Endodermal cell (in vitro differentiated cells): ENCODE measurements around the gene TMEM132A. TPM values are rescaled to one million over a fixed set of nuclear protein-coding genes. Genes with fewer than 3 reads are reported as not detected.
A peak's percentile ranks its signal among the peaks of the same experiment; 100 is the strongest.

Source experiments
- DNase-seq: peaks from one replicate; pipeline ENCODE4 v3.0.0-alpha.2; 2017
- H3K27ac ChIP-seq: 2 replicates; pipeline ENCODE4 v1.5.1; 2013; ENCODE audit warnings: mild to moderate bottlenecking, low read depth, low read length, moderate library complexity
- H3K27me3 ChIP-seq: 2 replicates; pipeline ENCODE4 v1.6.1; 2013; ENCODE audit warnings: mild to moderate bottlenecking, low read length, moderate library complexity; ENCODE audit not compliant: insufficient read depth, control insufficient read depth, poor library complexity, severe bottlenecking
- H3K36me3 ChIP-seq: 2 replicates; pipeline ENCODE4 v1.7.0; 2013; ENCODE audit warnings: mild to moderate bottlenecking, low read length, moderate library complexity; ENCODE audit not compliant: control insufficient read depth, insufficient read depth
- H3K4me1 ChIP-seq: one replicate; pipeline ENCODE4 v1.7.0; 2013; ENCODE audit warnings: low read length; ENCODE audit not compliant: control insufficient read depth, insufficient read depth
- H3K4me3 ChIP-seq: 2 replicates; pipeline ENCODE4 v1.5.1; 2013; ENCODE audit warnings: mild to moderate bottlenecking, low read length, moderate library complexity
- H3K9ac ChIP-seq: 2 replicates; pipeline ENCODE4 v1.6.1; 2013; ENCODE audit warnings: mild to moderate bottlenecking, low read length, moderate library complexity; ENCODE audit not compliant: poor library complexity, severe bottlenecking; ENCODE audit errors: extremely low read depth
- H3K9me3 ChIP-seq: 2 replicates; pipeline ENCODE4 v1.6.1; 2013; ENCODE audit warnings: mild to moderate bottlenecking, low read length, moderate library complexity; ENCODE audit not compliant: control insufficient read depth
- H3K27ac Mint-ChIP-seq: 2 replicates; pipeline ENCODE4 v1.8.0; 2020; ENCODE audit warnings: mixed read lengths
- H3K27me3 Mint-ChIP-seq: 2 replicates; pipeline ENCODE4 v1.8.0; 2021; ENCODE audit warnings: mild to moderate bottlenecking, mixed read lengths; ENCODE audit not compliant: insufficient read depth
- H3K36me3 Mint-ChIP-seq: 2 replicates; pipeline ENCODE4 v1.8.0; 2020; ENCODE audit warnings: low read depth, mixed read lengths
- H3K4me1 Mint-ChIP-seq: 2 replicates; pipeline ENCODE4 v1.8.0; 2020; ENCODE audit warnings: mixed read lengths
- H3K4me3 Mint-ChIP-seq: 2 replicates; pipeline ENCODE4 v1.8.0; 2020; ENCODE audit warnings: mild to moderate bottlenecking, moderate library complexity, mixed read lengths
- H3K9me3 Mint-ChIP-seq: 2 replicates; pipeline ENCODE4 v1.8.0; 2020; ENCODE audit warnings: mild to moderate bottlenecking, mixed read lengths
- WGBS, 2 experiments: methylation state at CpG; one replicate each; pipeline versions ENCODE4 v1.1.5 to v1.1.7; 2013; ENCODE audit warnings: missing lambda C conversion rate in 2 of 2, mixed read lengths in 1 of 2; ENCODE audit not compliant: insufficient coverage in 1 of 2, insufficient read length in 1 of 2; 5-methylcytosine and 5-hydroxymethylcytosine counted together
- total RNA-seq, 2 donors: library from RNA; stranded (reverse); fragmentation: NEBNext Ultra II Directional in 1 of 2; extraction: Animal tissue kit (Norgen Biotek cat#: 25700) in 1 of 2; gene quantifications; 2 replicates in 1 of 2; 3 replicates in 1 of 2; pipeline ENCODE4 v1.2.1, GENCODE V29; 2021
- TF ChIP-seq, protein P1 (sequence below): fragments of 200-600 bp; sonication (generic); conservative IDR thresholded peaks from 2 replicates; pipeline ENCODE4 v1.5.0; 2021; ENCODE audit warnings: antibody characterized with exemption, mild to moderate bottlenecking

The TMEM132A gene
- total RNA-seq, 2 donors from 2014 or later = 135 to 140 TPM

DNA sequence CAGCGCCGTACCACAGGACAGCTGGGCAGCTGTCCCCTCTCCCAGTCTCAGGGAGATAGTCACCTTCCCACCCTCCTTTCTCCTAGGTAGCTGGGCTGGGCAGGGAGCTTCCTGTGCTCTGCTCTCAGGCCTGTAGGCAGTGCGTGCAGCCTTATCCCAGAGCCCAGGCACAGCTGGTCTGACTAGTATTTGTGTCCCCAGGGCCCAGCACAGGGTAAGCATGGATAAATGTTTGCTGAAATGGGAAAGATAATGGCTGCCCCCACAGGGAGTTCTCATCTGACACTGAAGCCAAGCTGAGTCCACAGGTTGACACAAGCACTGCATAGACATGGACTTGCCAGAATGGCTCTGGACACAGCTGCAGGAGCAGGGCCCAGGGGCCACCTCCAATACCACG lies 18.0 kb downstream of the TMEM132A start:
- Histone ChIP-seq H3K9ac (no peak overlapping the region), H3K4me1 (no peaks in the 10 kb centered on the region), H3K27me3 (peaks cover 6% of the 10 kb centered on the region), H3K36me3 (no peaks in the 10 kb centered on the region), H3K4me3 (no peak overlapping the region), H3K9me3 (no peaks in the 10 kb centered on the region), H3K27ac (no peak overlapping the region)
- Mint-ChIP-seq H3K36me3 (no peaks in the 10 kb centered on the region), H3K4me1 (peaks cover 2% of the 10 kb centered on the region), H3K27me3 (peaks cover 13% of the 10 kb centered on the region), H3K9me3 (no peaks in the 10 kb centered on the region), H3K27ac (no peak overlapping the region), H3K4me3 (no peak overlapping the region)
- WGBS, 2 experiments = 77 to 100% methylated on average over 2 to 4 of the region's 4 CpGs
- TF ChIP-seq, protein P1, sequence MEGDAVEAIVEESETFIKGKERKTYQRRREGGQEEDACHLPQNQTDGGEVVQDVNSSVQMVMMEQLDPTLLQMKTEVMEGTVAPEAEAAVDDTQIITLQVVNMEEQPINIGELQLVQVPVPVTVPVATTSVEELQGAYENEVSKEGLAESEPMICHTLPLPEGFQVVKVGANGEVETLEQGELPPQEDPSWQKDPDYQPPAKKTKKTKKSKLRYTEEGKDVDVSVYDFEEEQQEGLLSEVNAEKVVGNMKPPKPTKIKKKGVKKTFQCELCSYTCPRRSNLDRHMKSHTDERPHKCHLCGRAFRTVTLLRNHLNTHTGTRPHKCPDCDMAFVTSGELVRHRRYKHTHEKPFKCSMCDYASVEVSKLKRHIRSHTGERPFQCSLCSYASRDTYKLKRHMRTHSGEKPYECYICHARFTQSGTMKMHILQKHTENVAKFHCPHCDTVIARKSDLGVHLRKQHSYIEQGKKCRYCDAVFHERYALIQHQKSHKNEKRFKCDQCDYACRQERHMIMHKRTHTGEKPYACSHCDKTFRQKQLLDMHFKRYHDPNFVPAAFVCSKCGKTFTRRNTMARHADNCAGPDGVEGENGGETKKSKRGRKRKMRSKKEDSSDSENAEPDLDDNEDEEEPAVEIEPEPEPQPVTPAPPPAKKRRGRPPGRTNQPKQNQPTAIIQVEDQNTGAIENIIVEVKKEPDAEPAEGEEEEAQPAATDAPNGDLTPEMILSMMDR = no peak
- no peak for DNase-seq

DNA sequence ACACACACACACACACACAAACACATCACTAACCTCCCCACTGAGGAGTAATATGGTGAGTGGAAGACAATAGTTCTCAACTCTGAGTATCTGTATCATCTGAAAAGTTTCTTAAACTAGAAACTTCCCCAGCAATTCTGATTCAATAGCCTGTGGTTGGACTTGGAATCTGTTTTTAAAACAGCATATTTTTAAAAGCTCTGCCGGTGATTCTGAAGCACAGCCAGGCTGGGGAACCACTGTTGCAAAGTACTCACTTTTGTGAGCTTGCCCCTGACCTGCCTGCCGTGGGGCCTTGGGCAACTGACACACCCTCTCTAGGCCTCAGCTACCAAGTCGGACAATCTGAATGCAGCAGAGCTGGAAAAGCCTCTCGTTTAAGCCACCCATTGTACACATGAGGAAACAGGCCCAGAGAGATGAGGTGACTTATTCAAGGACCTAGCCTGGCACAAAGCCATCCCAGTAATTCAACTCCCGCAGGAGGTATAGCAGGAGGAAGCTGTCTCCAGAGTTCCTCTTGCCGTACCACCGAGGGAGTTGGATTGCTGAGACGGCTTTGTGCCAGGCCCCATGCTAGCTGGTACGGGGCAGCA lies 18.8 kb downstream of the TMEM132A start:
- peaks cover 2% of the 10 kb centered on the region for H3K4me1 Mint-ChIP-seq
- WGBS, 2 experiments = 90 to 94% methylated on average over 8 to 9 of the region's 9 CpGs
- H3K9ac ChIP-seq = no peak overlapping the region

DNA sequence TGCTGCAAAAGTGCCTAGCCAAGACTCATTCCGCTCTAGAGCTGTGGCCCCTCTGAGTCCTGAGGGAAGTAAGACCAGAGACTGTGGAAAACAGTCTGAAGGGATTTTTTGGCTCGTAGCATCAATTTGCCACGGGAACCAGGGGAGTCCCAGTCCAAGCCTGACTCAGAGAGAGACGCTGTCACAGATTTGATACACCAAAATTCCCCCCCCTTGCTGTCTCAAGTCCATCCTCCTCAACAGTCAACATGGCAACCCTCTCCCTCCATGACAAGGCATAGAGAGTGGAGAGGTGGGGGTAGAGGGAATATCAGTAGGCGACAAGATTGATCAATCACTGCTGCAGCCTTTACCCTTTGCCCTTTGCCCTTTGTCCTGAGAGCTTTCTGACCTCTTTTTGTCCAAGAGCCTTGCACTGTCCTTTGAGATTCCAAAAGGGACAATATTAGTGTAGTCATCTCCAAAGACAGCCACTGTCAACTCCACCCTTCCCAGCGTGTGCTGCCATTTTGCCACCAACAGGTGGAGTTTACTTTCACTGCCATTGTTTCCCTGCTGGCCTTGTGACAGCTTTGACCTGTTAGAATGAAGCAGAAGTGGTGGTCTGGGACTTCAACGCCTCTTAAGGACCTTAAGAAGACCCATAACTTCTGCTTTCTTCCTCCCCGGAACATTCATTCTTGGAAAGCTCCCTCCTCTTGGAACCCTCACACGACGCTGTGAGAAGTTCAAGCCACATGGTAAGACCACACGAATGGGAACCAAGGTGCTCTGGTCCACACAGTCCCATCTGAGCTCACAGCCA lies 20.4 kb downstream of the TMEM132A start:
- Mint-ChIP-seq H3K9me3 (no peaks in the 10 kb centered on the region), H3K27ac (no peak overlapping the region), H3K36me3 (no peaks in the 10 kb centered on the region), H3K4me3 (no peak overlapping the region), H3K4me1 (no peaks in the 10 kb centered on the region), H3K27me3 (peaks cover 29% of the 10 kb centered on the region)
- peak; percentile 71 for DNase-seq
- Histone ChIP-seq H3K9ac (no peak overlapping the region), H3K36me3 (no peaks in the 10 kb centered on the region), H3K9me3 (no peaks in the 10 kb centered on the region), H3K4me3 (no peak overlapping the region), H3K27me3 (peaks cover 18% of the 10 kb centered on the region), H3K4me1 (no peaks in the 10 kb centered on the region), H3K27ac (no peak overlapping the region)
- WGBS, 2 experiments = 85 to 95% methylated on average over 5 to 11 of the region's 11 CpGs
- TF ChIP-seq, protein P1 = peak; percentile 74

More for the DNA sequence above, 18.8 kb downstream of the TMEM132A start:
- TF ChIP-seq, protein P1 = no peak
- peaks cover 6% of the 10 kb centered on the region for H3K27me3 ChIP-seq
- DNase-seq = no peak
- H3K36me3 ChIP-seq = no peaks in the 10 kb centered on the region
- no peaks in the 10 kb centered on the region for H3K9me3 ChIP-seq
- Mint-ChIP-seq H3K4me3 (no peak overlapping the region), H3K27me3 (peaks cover 15% of the 10 kb centered on the region), H3K27ac (no peak overlapping the region), H3K36me3 (no peaks in the 10 kb centered on the region), H3K9me3 (no peaks in the 10 kb centered on the region)
- no peak overlapping the region for H3K4me3 ChIP-seq
- no peak overlapping the region for H3K27ac ChIP-seq
- no peaks in the 10 kb centered on the region for H3K4me1 ChIP-seq
